Gastrocnemius medialis (tissue), 4 donors: ENCODE results near the gene CMTM3.

Experiments used
- CTCF ChIP-seq, 5 experiments: fragments of 450-650 bp in 3 of 5; fragments of 200-600 bp in 2 of 5; sonication (generic) in 2 of 5; IDR thresholded peaks in 4 of 5; conservative IDR thresholded peaks in 1 of 5; 1 replicate in 4 of 5; 2 replicates in 1 of 5; pipeline ENCODE4 v1.5.1; 2016 to 2019; ENCODE audit warnings: antibody characterized with exemption in 5 of 5, mild to moderate bottlenecking in 3 of 5, moderate library complexity in 3 of 5
- POLR2A ChIP-seq, 2 donors: fragments of 450-650 bp; IDR thresholded peaks; one replicate each; pipeline ENCODE4 v1.6.1; 2017; ENCODE audit warnings: antibody characterized with exemption in 2 of 2, mild to moderate bottlenecking in 2 of 2, moderate library complexity in 2 of 2

GRCh38 chr16:66560107-66560506 is 44.4 kb upstream of the CMTM3 start:
- TF ChIP-seq CTCF (IDR thresholded peaks at IDR 0.05 in 4 of 5, conservative IDR thresholded peaks at IDR 0.05 in 1 of 5) (no peak), POLR2A (IDR thresholded peaks at IDR 0.05) (no peak)
